Left lung (tissue), 10 donors: Measurements from ENCODE around the gene KCNK3. TPM values are rescaled to one million over a fixed set of nuclear protein-coding genes. Genes with fewer than 3 reads are reported as not detected.
A peak's percentile ranks its signal among the peaks of the same experiment; 100 is the strongest.

Experiments
- ATAC-seq: fragments of 200-7000 bp; cut with Tn5 transposase; one replicate; pipeline ENCODE4 v1.9.1; 2020; ENCODE audit warnings: moderate library complexity
- DNase-seq, 4 donors: peaks; one replicate each; pipeline ENCODE4 v3.0.0-alpha.2; 2013 to 2020
- H3K27ac ChIP-seq, 2 donors: fragments of 200-600 bp; sonication (generic) in 1 of 2; one replicate each; pipeline versions ENCODE4 v1.5.0 to v1.8.0; 2020 to 2021
- H3K27me3 ChIP-seq, 2 donors: fragments of 200-600 bp; sonication (generic) in 1 of 2; one replicate each; pipeline versions ENCODE4 v1.5.0 to v1.8.0; 2020 to 2021
- H3K36me3 ChIP-seq, 2 donors: fragments of 200-600 bp; sonication (generic) in 1 of 2; one replicate each; pipeline versions ENCODE4 v1.5.0 to v1.8.0; 2020 to 2021
- H3K4me1 ChIP-seq, 2 donors: fragments of 200-600 bp; one replicate each; pipeline ENCODE4 v1.8.0; 2021
- H3K4me3 ChIP-seq, 2 donors: fragments of 200-600 bp; sonication (generic) in 1 of 2; one replicate each; pipeline versions ENCODE4 v1.5.0 to v1.8.0; 2020 to 2021; ENCODE audit warnings: mild to moderate bottlenecking in 1 of 2
- H3K9me3 ChIP-seq, 2 donors: fragments of 200-600 bp; sonication (generic) in 1 of 2; one replicate each; pipeline versions ENCODE4 v1.5.0 to v1.8.0; 2020 to 2021
- intact Hi-C, 2 donors: fragments of 100-400 bp; cut with DNase I; formaldehyde crosslinking; loops; one replicate each; pipeline versions ENCODE4 v1.11.2 to v1.14.2; 2022
- polyA plus RNA-seq, 6 donors: library from polyadenylated mRNA; unstranded; fragments of 120-200 nt; gene quantifications; one replicate each; pipeline ENCODE4 v1.2.1, GENCODE V29; 2013; ENCODE audit not compliant: insufficient read length in 6 of 6
- total RNA-seq, 2 donors: library from RNA; stranded (reverse); fragmentation: NEBNext Ultra II Directional; extraction: Animal tissue kit (Norgen Biotek cat#: 25700); gene quantifications; one replicate each; pipeline ENCODE4 v1.2.1, GENCODE V29; 2021
- TF ChIP-seq, protein P1 (sequence below), 2 donors: fragments of 200-600 bp; sonication (generic) in 1 of 2; IDR thresholded peaks; one replicate each; pipeline versions ENCODE4 v1.5.0 to v1.8.0; 2021; ENCODE audit warnings: antibody characterized with exemption in 2 of 2
- donor health status: DM: no; HTN: yes; CAD: no.
- donor health status: DM: no; HTN: no; CAD: no.

Gene KCNK3
- total and polyA plus RNA-seq, 8 donors: 17.8 to 34.9 (median 28.3) TPM

DNA sequence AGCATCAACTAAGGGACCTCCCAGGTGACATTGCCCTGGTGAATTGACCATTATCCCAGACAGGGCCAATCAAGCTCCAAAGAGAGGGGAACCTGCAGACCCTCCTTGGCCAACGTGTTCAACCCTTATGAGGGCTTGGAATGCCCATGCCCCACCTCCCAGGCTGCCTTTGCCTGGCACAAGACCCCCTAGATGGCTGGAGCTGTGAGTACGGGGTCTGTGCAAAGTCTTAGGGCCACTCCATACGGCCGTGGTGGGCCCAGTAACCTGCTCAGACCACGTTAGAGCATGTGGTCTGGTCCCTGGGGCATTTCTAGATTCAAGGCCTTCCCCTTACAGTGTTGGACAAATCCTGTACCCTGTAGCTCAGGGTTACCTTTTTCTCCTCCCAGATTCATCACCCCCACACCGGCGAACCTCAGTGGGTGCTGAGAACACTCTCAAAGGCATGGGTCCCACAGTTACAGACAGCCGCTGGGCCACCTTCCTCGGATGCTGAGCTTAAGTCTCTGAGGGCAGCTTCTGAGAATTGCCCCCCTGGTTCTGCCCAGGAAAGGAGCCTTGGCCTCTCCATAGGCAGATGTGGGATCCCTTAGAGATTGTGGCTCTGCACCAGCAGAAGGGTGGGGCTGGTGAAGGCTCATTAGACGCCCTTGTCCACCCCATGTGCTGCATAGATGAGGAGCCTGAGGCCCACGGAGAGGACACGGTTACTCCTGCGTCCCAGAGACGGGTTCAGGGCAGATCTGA is 18.3 kb upstream of the KCNK3 start:
- DNase-seq (peak in 1 of 4 donors; percentile 6), ATAC-seq (no peak)
- intact Hi-C loops: no loop called here
- H3K4me3 ChIP-seq: no peak overlapping the region
- TF ChIP-seq, protein P1, sequence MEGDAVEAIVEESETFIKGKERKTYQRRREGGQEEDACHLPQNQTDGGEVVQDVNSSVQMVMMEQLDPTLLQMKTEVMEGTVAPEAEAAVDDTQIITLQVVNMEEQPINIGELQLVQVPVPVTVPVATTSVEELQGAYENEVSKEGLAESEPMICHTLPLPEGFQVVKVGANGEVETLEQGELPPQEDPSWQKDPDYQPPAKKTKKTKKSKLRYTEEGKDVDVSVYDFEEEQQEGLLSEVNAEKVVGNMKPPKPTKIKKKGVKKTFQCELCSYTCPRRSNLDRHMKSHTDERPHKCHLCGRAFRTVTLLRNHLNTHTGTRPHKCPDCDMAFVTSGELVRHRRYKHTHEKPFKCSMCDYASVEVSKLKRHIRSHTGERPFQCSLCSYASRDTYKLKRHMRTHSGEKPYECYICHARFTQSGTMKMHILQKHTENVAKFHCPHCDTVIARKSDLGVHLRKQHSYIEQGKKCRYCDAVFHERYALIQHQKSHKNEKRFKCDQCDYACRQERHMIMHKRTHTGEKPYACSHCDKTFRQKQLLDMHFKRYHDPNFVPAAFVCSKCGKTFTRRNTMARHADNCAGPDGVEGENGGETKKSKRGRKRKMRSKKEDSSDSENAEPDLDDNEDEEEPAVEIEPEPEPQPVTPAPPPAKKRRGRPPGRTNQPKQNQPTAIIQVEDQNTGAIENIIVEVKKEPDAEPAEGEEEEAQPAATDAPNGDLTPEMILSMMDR (IDR thresholded peaks at IDR 0.05): no peak
- H3K36me3 ChIP-seq: no peaks in the 10 kb centered on the region
- H3K27me3 ChIP-seq: peaks cover 0 to 19% of the 10 kb centered on the region in 2 donors
- H3K27ac ChIP-seq: no peak overlapping the region
- H3K9me3 ChIP-seq: no peaks in the 10 kb centered on the region
- no peaks in the 10 kb centered on the region for H3K4me1 ChIP-seq

GRCh38 chr2:26674771-26675170 is 17.8 kb upstream of the KCNK3 start:
- TF ChIP-seq, protein P1 (IDR thresholded peaks at IDR 0.05): no peak
- Histone ChIP-seq H3K27ac (no peak overlapping the region), H3K27me3 (peaks cover 0 to 19% of the 10 kb centered on the region in 2 donors), H3K4me1 (no peaks in the 10 kb centered on the region), H3K36me3 (no peaks in the 10 kb centered on the region), H3K9me3 (no peaks in the 10 kb centered on the region), H3K4me3 (no peak overlapping the region)
- intact Hi-C loops: no loop called here
- DNase-seq (peak in 1 of 4 donors; percentile 10), ATAC-seq (no peak)

DNA sequence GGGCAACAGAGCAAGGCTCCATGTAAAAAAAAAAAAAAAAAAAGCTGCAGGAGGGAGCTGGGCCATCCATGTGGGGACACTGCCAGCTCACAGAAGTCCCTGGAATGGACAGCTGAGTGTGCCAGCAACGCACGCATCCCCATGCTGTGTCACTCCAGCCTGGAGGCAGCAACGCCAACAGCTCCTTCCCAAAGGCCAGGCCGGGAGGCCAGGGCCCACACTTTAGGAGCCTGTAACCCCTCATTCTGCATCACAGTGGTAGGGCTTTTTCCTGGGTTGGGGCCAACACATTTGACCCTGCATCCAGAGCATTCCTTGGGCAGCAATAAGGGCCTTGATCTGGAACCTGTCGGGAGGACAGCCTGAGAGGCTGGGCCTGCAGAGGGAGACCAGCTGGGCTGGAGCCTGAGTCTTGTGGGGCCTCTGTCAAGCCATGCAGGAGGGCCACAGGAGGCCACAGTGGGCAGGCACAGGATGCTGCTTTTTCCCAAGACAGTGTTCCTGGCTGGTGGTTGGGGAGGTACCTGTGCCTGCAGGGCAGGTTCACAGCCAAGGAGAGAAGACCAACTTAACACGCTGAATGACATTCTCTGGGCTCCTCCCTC is 16.8 kb upstream of the KCNK3 start:
- TF ChIP-seq, protein P1 (IDR thresholded peaks at IDR 0.05): no peak
- Histone ChIP-seq H3K4me3 (no peak overlapping the region), H3K36me3 (no peaks in the 10 kb centered on the region), H3K9me3 (no peaks in the 10 kb centered on the region), H3K27ac (no peak overlapping the region), H3K27me3 (peaks cover 0 to 13% of the 10 kb centered on the region in 2 donors), H3K4me1 (no peaks in the 10 kb centered on the region)
- DNase-seq (peak in 1 of 4 donors; percentile 12), ATAC-seq (no peak)
- intact Hi-C loops: no loop called here

DNA sequence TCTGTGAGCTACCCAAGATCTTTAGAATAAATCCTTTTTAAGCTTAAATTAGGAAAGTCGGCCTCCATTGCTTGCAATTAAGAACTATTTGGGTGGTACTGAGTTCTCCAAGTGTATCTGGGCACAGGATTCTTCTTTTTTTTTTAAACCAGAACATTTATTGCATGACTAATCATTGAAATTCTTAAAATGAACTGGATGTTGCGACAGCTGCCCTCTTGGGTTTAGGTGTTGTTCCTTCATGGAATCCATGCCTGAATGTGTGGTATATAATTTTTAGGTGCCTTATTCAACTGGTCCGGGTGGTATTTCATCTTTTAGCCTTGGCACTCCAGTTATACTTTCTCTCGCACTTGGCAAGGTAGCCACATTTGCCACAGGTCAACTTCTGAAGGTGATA is 14.5 kb upstream of the KCNK3 start:
- DNase-seq (no peak), ATAC-seq (no peak)
- Histone ChIP-seq H3K27ac (no peak overlapping the region), H3K4me3 (no peak overlapping the region), H3K4me1 (no peaks in the 10 kb centered on the region), H3K9me3 (no peaks in the 10 kb centered on the region), H3K27me3 (no peaks in the 10 kb centered on the region), H3K36me3 (no peaks in the 10 kb centered on the region)
- intact Hi-C loops: no loop called here
- TF ChIP-seq, protein P1 (IDR thresholded peaks at IDR 0.05): no peak

GRCh38 chr2:26679867-26680266 is 12.7 kb upstream of the KCNK3 start:
- TF ChIP-seq, protein P1 (IDR thresholded peaks at IDR 0.05): no peak
- Histone ChIP-seq H3K36me3 (no peaks in the 10 kb centered on the region), H3K27ac (no peak overlapping the region), H3K27me3 (no peaks in the 10 kb centered on the region), H3K4me1 (no peaks in the 10 kb centered on the region), H3K9me3 (no peaks in the 10 kb centered on the region), H3K4me3 (no peak overlapping the region)
- intact Hi-C loops: no loop called here
- DNase-seq (no peak), ATAC-seq (peak; percentile 60)
